ENCODE measurements around the gene TMBIM6. TPM values are rescaled to one million over a fixed set of nuclear protein-coding genes. Genes with fewer than 3 reads are reported as not detected.
"Not testable (repeated sequence)": the region's sequence is repeated elsewhere in the genome, so short reads cannot be mapped to it uniquely, and the experiment has no call there.

TMBIM6 gene
- total RNA-seq, 2 donors from 2014 or later = 755 to 785 TPM

GRCh38 chr12:49738721-49739120, 2.6 kb upstream of the TMBIM6 start:
- not testable (repeated sequence) for H3K4me3 Mint-ChIP-seq; H3K27me3 Mint-ChIP-seq (ENCODE audit: low read depth); ATAC-seq (replicated peaks in 1 of 2); H3K27ac Mint-ChIP-seq; DNase-seq; H3K9me3 Mint-ChIP-seq
- peaks cover 15 to 22% of the 10 kb centered on the region in 2 donors for H3K36me3 Mint-ChIP-seq (ENCODE audit: insufficient read depth in 2 of 2)
- peaks cover 18% of the 10 kb centered on the region for H3K4me1 Mint-ChIP-seq (ENCODE audit: low read depth)

- H3K9me3 Mint-ChIP-seq; H3K4me3 Mint-ChIP-seq; ATAC-seq (replicated peaks in 1 of 2); DNase-seq; H3K27me3 Mint-ChIP-seq (ENCODE audit: low read depth); H3K27ac Mint-ChIP-seq: not testable (repeated sequence)
- H3K36me3 Mint-ChIP-seq (ENCODE audit: insufficient read depth in 2 of 2) = peaks cover 19 to 28% of the 10 kb centered on the region in 2 donors
- H3K4me1 Mint-ChIP-seq (ENCODE audit: low read depth) = peaks cover 34% of the 10 kb centered on the region
Measured at GRCh38 chr12:49740277-49740676, 1.1 kb upstream of the TMBIM6 start.

GRCh38 chr12:49741882-49742620, 694 bp downstream of the TMBIM6 start:
- Mint-ChIP-seq H3K36me3 (ENCODE audit: insufficient read depth in 2 of 2) (peaks cover 21 to 33% of the 10 kb centered on the region in 2 donors), H3K27me3 (ENCODE audit: low read depth) (no peaks in the 10 kb centered on the region), H3K27ac (peak overlapping the region; percentile 95), H3K9me3 (no peaks in the 10 kb centered on the region), H3K4me1 (ENCODE audit: low read depth) (peaks cover 51% of the 10 kb centered on the region), H3K4me3 (peak overlapping the region; percentile 88 to 89)
- peak; percentile 82 to 83 for ATAC-seq (replicated peaks in 1 of 2)
- DNase-seq = peak; percentile 93 to 95

GRCh38 chr12:49744363-49744885, 3.1 kb downstream of the TMBIM6 start:
- Mint-ChIP-seq H3K27ac (peak overlapping the region; percentile 95), H3K36me3 (ENCODE audit: insufficient read depth in 2 of 2) (peaks cover 21 to 40% of the 10 kb centered on the region in 2 donors), H3K4me1 (ENCODE audit: low read depth) (peaks cover 75% of the 10 kb centered on the region)

GRCh38 chr12:49748306-49748705, 6.9 kb downstream of the TMBIM6 start:
- H3K27ac Mint-ChIP-seq = peak overlapping the region; percentile 94
- DNase-seq (no peak), ATAC-seq (replicated peaks in 1 of 2) (no peak)
- peaks cover 100% of the 10 kb centered on the region for H3K4me1 Mint-ChIP-seq (ENCODE audit: low read depth)
- H3K27me3 Mint-ChIP-seq (ENCODE audit: low read depth) = no peaks in the 10 kb centered on the region
- no peaks in the 10 kb centered on the region for H3K9me3 Mint-ChIP-seq
- H3K4me3 Mint-ChIP-seq = peak overlapping the region; percentile 79 to 88
- peaks cover 22 to 51% of the 10 kb centered on the region in 2 donors for H3K36me3 Mint-ChIP-seq (ENCODE audit: insufficient read depth in 2 of 2)

More at GRCh38 chr12:49744363-49744885, 3.1 kb downstream of the TMBIM6 start:
- Mint-ChIP-seq H3K27me3 (ENCODE audit: low read depth) (no peaks in the 10 kb centered on the region), H3K4me3 (peak overlapping the region; percentile 59 to 88), H3K9me3 (no peaks in the 10 kb centered on the region)
- DNase-seq (no peak), ATAC-seq (replicated peaks in 1 of 2) (no peak)

GRCh38 chr12:49748800-49749199, 7.4 kb downstream of the TMBIM6 start:
- ATAC-seq (replicated peaks in 1 of 2) = no peak
- Mint-ChIP-seq H3K9me3 (no peaks in the 10 kb centered on the region), H3K4me3 (peak overlapping the region; percentile 79 to 88), H3K27me3 (ENCODE audit: low read depth) (no peaks in the 10 kb centered on the region), H3K36me3 (ENCODE audit: insufficient read depth in 2 of 2) (peaks cover 23 to 51% of the 10 kb centered on the region in 2 donors), H3K4me1 (ENCODE audit: low read depth) (peaks cover 100% of the 10 kb centered on the region), H3K27ac (peak overlapping the region; percentile 94)
- no peak for DNase-seq

GRCh38 chr12:49750027-49750995, 9.0 kb downstream of the TMBIM6 start:
- ATAC-seq (replicated peaks in 1 of 2) (peak; percentile 88 to 89), DNase-seq (peak; percentile 75 to 77)
- no peaks in the 10 kb centered on the region for H3K27me3 Mint-ChIP-seq (ENCODE audit: low read depth)
- peaks cover 25 to 53% of the 10 kb centered on the region in 2 donors for H3K36me3 Mint-ChIP-seq (ENCODE audit: insufficient read depth in 2 of 2)
- peaks cover 99% of the 10 kb centered on the region for H3K4me1 Mint-ChIP-seq (ENCODE audit: low read depth)
- H3K9me3 Mint-ChIP-seq = no peaks in the 10 kb centered on the region
- peak overlapping the region; percentile 94 for H3K27ac Mint-ChIP-seq
- H3K4me3 Mint-ChIP-seq = peak overlapping the region; percentile 79 to 88

- Mint-ChIP-seq H3K27ac (peak overlapping the region; percentile 94), H3K4me3 (peak overlapping the region; percentile 79 to 88), H3K9me3 (no peaks in the 10 kb centered on the region), H3K4me1 (ENCODE audit: low read depth) (peaks cover 95% of the 10 kb centered on the region), H3K27me3 (ENCODE audit: low read depth) (no peaks in the 10 kb centered on the region), H3K36me3 (ENCODE audit: insufficient read depth in 2 of 2) (peaks cover 28 to 56% of the 10 kb centered on the region in 2 donors)
- no peak for DNase-seq
- no peak for ATAC-seq (replicated peaks in 1 of 2)
Measured at GRCh38 chr12:49750996-49751393, 9.6 kb downstream of the TMBIM6 start.

- H3K4me1 Mint-ChIP-seq (ENCODE audit: low read depth) = peaks cover 67% of the 10 kb centered on the region
Measured at GRCh38 chr12:49761677-49762467, 20.5 kb downstream of the TMBIM6 start.

GRCh38 chr12:49762468-49762847, 21.1 kb downstream of the TMBIM6 start:
- DNase-seq = peak in 1 of 2 donors; percentile 39
- Mint-ChIP-seq H3K4me3 (peak overlapping the region; percentile 70 to 84), H3K27ac (peak overlapping the region; percentile 97), H3K4me1 (ENCODE audit: low read depth) (peaks cover 73% of the 10 kb centered on the region), H3K36me3 (ENCODE audit: insufficient read depth in 2 of 2) (peaks cover 32 to 55% of the 10 kb centered on the region in 2 donors), H3K27me3 (ENCODE audit: low read depth) (no peaks in the 10 kb centered on the region), H3K9me3 (no peaks in the 10 kb centered on the region)
- peak; percentile 39 to 42 for ATAC-seq (replicated peaks in 1 of 2)

More at GRCh38 chr12:49761677-49762467, 20.5 kb downstream of the TMBIM6 start:
- Mint-ChIP-seq H3K36me3 (ENCODE audit: insufficient read depth in 2 of 2) (peaks cover 34 to 61% of the 10 kb centered on the region in 2 donors), H3K27me3 (ENCODE audit: low read depth) (no peaks in the 10 kb centered on the region), H3K4me3 (peak overlapping the region; percentile 26 to 84), H3K9me3 (no peaks in the 10 kb centered on the region), H3K27ac (peak overlapping the region; percentile 97)
- ATAC-seq (replicated peaks in 1 of 2) (peak; percentile 51 to 58), DNase-seq (no peak)

GRCh38 chr12:49763006-49763591, 21.7 kb downstream of the TMBIM6 start:
- H3K27ac Mint-ChIP-seq = peak overlapping the region; percentile 97
- no peaks in the 10 kb centered on the region for H3K27me3 Mint-ChIP-seq (ENCODE audit: low read depth)
- peaks cover 78% of the 10 kb centered on the region for H3K4me1 Mint-ChIP-seq (ENCODE audit: low read depth)
- H3K36me3 Mint-ChIP-seq (ENCODE audit: insufficient read depth in 2 of 2) = peaks cover 26 to 48% of the 10 kb centered on the region in 2 donors
- DNase-seq (peak; percentile 81 to 82), ATAC-seq (replicated peaks in 1 of 2) (peak; percentile 42 to 62)
- H3K9me3 Mint-ChIP-seq = no peaks in the 10 kb centered on the region
- H3K4me3 Mint-ChIP-seq = peak overlapping the region; percentile 70 to 84

- DNase-seq (no peak), ATAC-seq (replicated peaks in 1 of 2) (no peak)
- Mint-ChIP-seq H3K4me3 (peak overlapping the region in 1 of 2 donors; percentile 84), H3K36me3 (ENCODE audit: insufficient read depth in 2 of 2) (peaks cover 17 to 41% of the 10 kb centered on the region in 2 donors), H3K27ac (peak overlapping the region; percentile 97), H3K4me1 (ENCODE audit: low read depth) (peaks cover 69% of the 10 kb centered on the region), H3K27me3 (ENCODE audit: low read depth) (no peaks in the 10 kb centered on the region), H3K9me3 (no peaks in the 10 kb centered on the region)
Measured at GRCh38 chr12:49764126-49764525, 22.8 kb downstream of the TMBIM6 start.

Data from activated T-cell treated with anti-CD3 and anti-CD28 coated beads, Interleukin-2, amount 50 U/mL, for 72 hours (primary cell).